Neural progenitor cell (in vitro differentiated cells): ENCODE data around the gene FATE1.

Experiments
- CTCF ChIP-seq: fragments of 200-600 bp; sonication (generic); IDR thresholded peaks from 2 replicates; pipeline ENCODE4 v1.5.1; 2017; ENCODE audit warnings: antibody characterized with exemption, mild to moderate bottlenecking
- EZH2 ChIP-seq: fragments of 200-600 bp; sonication (generic); IDR thresholded peaks from 2 replicates; pipeline ENCODE4 v1.6.1; 2017; ENCODE audit warnings: antibody characterized with exemption, mild to moderate bottlenecking, moderate library complexity

- no peak for TF ChIP-seq CTCF
- TF ChIP-seq EZH2 = no peak
Observed at GRCh38 chrX:151710457-151710856, 5.4 kb upstream of the FATE1 start.
